Adrenal gland (tissue), 12 donors: Measurements from ENCODE around the gene GGPS1. TPM values are rescaled to one million over a fixed set of nuclear protein-coding genes. Genes with fewer than 3 reads are reported as not detected.

ENCODE experiments used
- DNase-seq, 7 donors: peaks; one replicate each; pipeline ENCODE4 v3.0.0-alpha.2; 2019 to 2020
- H3K27ac ChIP-seq, 5 donors: fragments of 200-600 bp; sonication (generic) in 4 of 5; 1 replicate in 3 of 5; 2 replicates in 2 of 5; pipeline versions ENCODE4 v1.5.1 to v1.8.0; 2016 to 2020; ENCODE audit warnings: mild to moderate bottlenecking in 1 of 5
- H3K27me3 ChIP-seq: fragments of 200-600 bp; 2 replicates; pipeline ENCODE4 v1.8.0; 2021
- H3K36me3 ChIP-seq, 2 donors: fragments of 200-600 bp; replicated peaks in 1 of 2; 1 replicate in 1 of 2; 2 replicates in 1 of 2; pipeline versions ENCODE4 v1.5.1 to v1.8.0; 2018 to 2022
- H3K4me1 ChIP-seq, 2 donors: fragments of 200-600 bp; replicated peaks in 1 of 2; 1 replicate in 1 of 2; 2 replicates in 1 of 2; pipeline versions ENCODE4 v1.5.1 to v1.8.0; 2018 to 2021
- H3K4me3 ChIP-seq, 4 donors: fragments of 200-600 bp; sonication (generic) in 3 of 4; one replicate each; pipeline ENCODE4 v1.5.1; 2016 to 2018
- H3K9me3 ChIP-seq, 3 donors: fragments of 200-600 bp; sonication (generic) in 1 of 3; replicated peaks in 1 of 3; 1 replicate in 2 of 3; 2 replicates in 1 of 3; pipeline versions ENCODE4 v1.5.1 to v1.8.0; 2016 to 2021
- POLR2A ChIP-seq, 2 donors: fragments of 450-650 bp; IDR thresholded peaks; one replicate each; pipeline ENCODE4 v1.6.1; 2017; ENCODE audit warnings: antibody characterized with exemption in 2 of 2, mild to moderate bottlenecking in 2 of 2, moderate library complexity in 1 of 2
- WGBS, 4 donors: extraction: QIAGEN DNeasy Blood & Tissue Kit in 2 of 4; methylation state at CpG; one replicate each; pipeline versions ENCODE4 v1.1.5 to v1.1.7; 2013 to 2017; 5-methylcytosine and 5-hydroxymethylcytosine counted together
- intact Hi-C, 2 donors: fragments of 100-400 bp; cut with DNase I; formaldehyde crosslinking; loops; one replicate each; pipeline versions ENCODE4 v1.14.1 to v1.15.0; 2022 to 2023
- polyA plus RNA-seq, 3 donors: library from polyadenylated mRNA; stranded (reverse); fragments of 200-250 nt in 2 of 3; fragments of 350-450 nt in 1 of 3; fragmentation: Illumina TruSeq in 1 of 3; extraction: RNeasy Lipid Tissue Mini Kit (QIAGEN cat#74804) in 1 of 3; gene quantifications; one replicate each; pipeline ENCODE4 v1.2.3, GENCODE V29; 2013 to 2014
- total RNA-seq, 9 donors: library from RNA; depleted of rRNA in 4 of 9; stranded (reverse); fragments of >200 nt in 4 of 9; fragments of 120-200 nt in 1 of 9; fragmentation: NEBNext Ultra II Directional in 1 of 9; extraction: Animal tissue kit (Norgen Biotek cat#: 25700) in 1 of 9; gene quantifications; one replicate each; pipeline versions ENCODE4 v1.1.0 to v1.2.4, GENCODE V29; 2013 to 2023
- TF ChIP-seq, protein P1 (sequence below), 6 experiments: fragments of 450-650 bp in 4 of 6; fragments of 200-600 bp in 2 of 6; sonication (generic) in 1 of 6; IDR thresholded peaks; 1 replicate in 5 of 6; 2 replicates in 1 of 6; pipeline versions ENCODE4 v1.5.1 to v1.8.0; 2016 to 2021; ENCODE audit warnings: antibody characterized with exemption in 6 of 6, mild to moderate bottlenecking in 2 of 6, moderate library complexity in 1 of 6
- donor health status: healthy with polysubstance abuse.
- donor health status: Bipolar disorder and iron deficiency.
- donor health status: DM: yes; HTN: yes; CAD: no.
- donor health status: DM: no; HTN: no; CAD: no.
- donor health status: DM: no; HTN: no; CAD: no.
- donor health status: DM: yes; HTN: yes; CAD: no.

Gene GGPS1
- total and polyA plus RNA-seq, 12 donors = 12.6 to 63.7 (median 34.6) TPM

DNA sequence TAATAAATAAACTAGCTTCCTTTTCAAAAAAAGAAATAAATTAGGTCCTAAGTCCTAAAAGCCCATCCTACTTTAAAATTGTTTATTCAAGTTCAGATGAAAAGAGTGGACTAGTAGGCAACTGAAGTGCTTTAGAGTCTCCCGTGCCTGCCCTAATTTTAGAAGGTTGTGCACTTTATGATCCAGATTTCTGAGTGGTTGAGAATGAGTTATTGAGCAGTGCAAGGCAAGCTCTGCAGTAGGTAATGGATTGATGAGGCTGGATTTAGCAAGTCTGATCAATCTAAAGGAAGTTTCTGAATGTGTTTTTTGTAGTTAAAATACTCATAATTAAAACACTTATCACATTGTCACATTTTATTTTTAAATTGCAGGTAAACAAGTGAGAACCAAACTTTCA is 13.0 kb downstream of the GGPS1 start:
- TF ChIP-seq, protein P1, sequence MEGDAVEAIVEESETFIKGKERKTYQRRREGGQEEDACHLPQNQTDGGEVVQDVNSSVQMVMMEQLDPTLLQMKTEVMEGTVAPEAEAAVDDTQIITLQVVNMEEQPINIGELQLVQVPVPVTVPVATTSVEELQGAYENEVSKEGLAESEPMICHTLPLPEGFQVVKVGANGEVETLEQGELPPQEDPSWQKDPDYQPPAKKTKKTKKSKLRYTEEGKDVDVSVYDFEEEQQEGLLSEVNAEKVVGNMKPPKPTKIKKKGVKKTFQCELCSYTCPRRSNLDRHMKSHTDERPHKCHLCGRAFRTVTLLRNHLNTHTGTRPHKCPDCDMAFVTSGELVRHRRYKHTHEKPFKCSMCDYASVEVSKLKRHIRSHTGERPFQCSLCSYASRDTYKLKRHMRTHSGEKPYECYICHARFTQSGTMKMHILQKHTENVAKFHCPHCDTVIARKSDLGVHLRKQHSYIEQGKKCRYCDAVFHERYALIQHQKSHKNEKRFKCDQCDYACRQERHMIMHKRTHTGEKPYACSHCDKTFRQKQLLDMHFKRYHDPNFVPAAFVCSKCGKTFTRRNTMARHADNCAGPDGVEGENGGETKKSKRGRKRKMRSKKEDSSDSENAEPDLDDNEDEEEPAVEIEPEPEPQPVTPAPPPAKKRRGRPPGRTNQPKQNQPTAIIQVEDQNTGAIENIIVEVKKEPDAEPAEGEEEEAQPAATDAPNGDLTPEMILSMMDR (IDR thresholded peaks at IDR 0.05) = no peak
- no peak for TF ChIP-seq POLR2A (IDR thresholded peaks at IDR 0.05)
- peaks cover 0 to 26% of the 10 kb centered on the region in 2 donors for H3K36me3 ChIP-seq
- peaks cover 0 to 5% of the 10 kb centered on the region in 2 donors for H3K4me1 ChIP-seq
- intact Hi-C loops = no loop called here
- WGBS, 4 donors = 35 to 63% (median 59%) methylated on average over 1 of the region's 1 CpG
- no peak overlapping the region for H3K27ac ChIP-seq
- no peaks in the 10 kb centered on the region for H3K9me3 ChIP-seq
- no peaks in the 10 kb centered on the region for H3K27me3 ChIP-seq
- no peak overlapping the region for H3K4me3 ChIP-seq
- DNase-seq = no peak

DNA sequence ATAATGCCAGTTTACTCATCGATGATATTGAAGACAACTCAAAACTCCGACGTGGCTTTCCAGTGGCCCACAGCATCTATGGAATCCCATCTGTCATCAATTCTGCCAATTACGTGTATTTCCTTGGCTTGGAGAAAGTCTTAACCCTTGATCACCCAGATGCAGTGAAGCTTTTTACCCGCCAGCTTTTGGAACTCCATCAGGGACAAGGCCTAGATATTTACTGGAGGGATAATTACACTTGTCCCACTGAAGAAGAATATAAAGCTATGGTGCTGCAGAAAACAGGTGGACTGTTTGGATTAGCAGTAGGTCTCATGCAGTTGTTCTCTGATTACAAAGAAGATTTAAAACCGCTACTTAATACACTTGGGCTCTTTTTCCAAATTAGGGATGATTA is 13.7 kb downstream of the GGPS1 start:
- no peak overlapping the region for H3K4me3 ChIP-seq
- TF ChIP-seq, protein P1 (IDR thresholded peaks at IDR 0.05) = no peak
- no peak for TF ChIP-seq POLR2A (IDR thresholded peaks at IDR 0.05)
- H3K27ac ChIP-seq = no peak overlapping the region
- peaks cover 0 to 26% of the 10 kb centered on the region in 2 donors for H3K36me3 ChIP-seq
- DNase-seq = no peak
- WGBS, 4 donors = 61 to 66% (median 64%) methylated on average over 6 of the region's 6 CpGs
- intact Hi-C loops = no loop called here
- no peaks in the 10 kb centered on the region for H3K4me1 ChIP-seq
- H3K27me3 ChIP-seq = no peaks in the 10 kb centered on the region
- H3K9me3 ChIP-seq = no peaks in the 10 kb centered on the region

DNA sequence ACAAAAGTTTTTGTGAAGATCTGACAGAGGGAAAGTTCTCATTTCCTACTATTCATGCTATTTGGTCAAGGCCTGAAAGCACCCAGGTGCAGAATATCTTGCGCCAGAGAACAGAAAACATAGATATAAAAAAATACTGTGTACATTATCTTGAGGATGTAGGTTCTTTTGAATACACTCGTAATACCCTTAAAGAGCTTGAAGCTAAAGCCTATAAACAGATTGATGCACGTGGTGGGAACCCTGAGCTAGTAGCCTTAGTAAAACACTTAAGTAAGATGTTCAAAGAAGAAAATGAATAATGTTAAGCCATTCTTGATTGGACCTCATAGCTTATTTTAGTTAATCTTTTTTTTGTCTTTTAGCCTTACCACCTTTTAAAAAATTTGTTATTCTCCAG is 14.1 kb downstream of the GGPS1 start:
- 95 to 98% (median 96%) methylated on average over 3 of the region's 3 CpGs for WGBS, 4 donors
- DNase-seq = no peak
- no peak overlapping the region for H3K4me3 ChIP-seq
- H3K4me1 ChIP-seq = no peaks in the 10 kb centered on the region
- TF ChIP-seq POLR2A (IDR thresholded peaks at IDR 0.05) = no peak
- TF ChIP-seq, protein P1 (IDR thresholded peaks at IDR 0.05) = no peak
- H3K9me3 ChIP-seq = no peaks in the 10 kb centered on the region
- no peaks in the 10 kb centered on the region for H3K27me3 ChIP-seq
- no peak overlapping the region for H3K27ac ChIP-seq
- H3K36me3 ChIP-seq = peaks cover 0 to 26% of the 10 kb centered on the region in 2 donors
- intact Hi-C loops = no loop called here

DNA sequence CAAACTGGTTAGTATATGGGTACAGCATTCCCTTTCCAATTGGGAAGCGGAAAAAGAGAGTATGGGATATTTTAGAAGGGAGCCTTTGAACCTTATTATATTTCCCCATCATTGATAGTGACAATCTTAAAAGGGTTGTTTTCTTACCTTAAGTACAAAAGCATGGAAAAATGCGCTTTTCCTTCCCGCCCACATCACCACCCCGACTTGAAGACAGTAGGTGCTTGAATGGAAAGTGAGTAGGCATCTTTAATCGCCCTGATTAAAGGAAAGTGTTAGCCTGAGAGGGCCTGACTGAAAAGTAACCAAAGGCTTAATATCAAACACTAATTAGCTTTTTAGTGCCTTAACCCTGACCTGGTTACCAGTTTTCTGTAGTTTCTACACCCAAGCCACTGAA is 15.4 kb downstream of the GGPS1 start:
- no peaks in the 10 kb centered on the region for H3K27me3 ChIP-seq
- 91 to 97% (median 94%) methylated on average over 5 of the region's 5 CpGs for WGBS, 4 donors
- no peak for DNase-seq
- no peak for TF ChIP-seq POLR2A (IDR thresholded peaks at IDR 0.05)
- TF ChIP-seq, protein P1 (IDR thresholded peaks at IDR 0.05) = no peak
- H3K27ac ChIP-seq = no peak overlapping the region
- no peak overlapping the region for H3K4me3 ChIP-seq
- H3K4me1 ChIP-seq = no peaks in the 10 kb centered on the region
- intact Hi-C loops = no loop called here
- peaks cover 0 to 22% of the 10 kb centered on the region in 2 donors for H3K36me3 ChIP-seq
- no peaks in the 10 kb centered on the region for H3K9me3 ChIP-seq
